HFF-Myc (cell line): ENCODE data around the gene KCNC1.

Experiments
- DNase-seq: peaks from one replicate; pipeline ENCODE4 v3.0.0-alpha.2; 2011; ENCODE audit warnings: low read depth; ENCODE audit errors: extremely low read depth
- H3K4me3 ChIP-seq: replicated peaks from 2 replicates; pipeline ENCODE4 v1.5.1; 2011; ENCODE audit warnings: low read depth, mild to moderate bottlenecking, control low read depth, low read length
- TF ChIP-seq, protein P1 (sequence below): IDR thresholded peaks from 2 replicates; pipeline ENCODE4 v1.5.1; 2012; ENCODE audit warnings: mild to moderate bottlenecking, low read depth, low read length, control low read depth; ENCODE audit errors: missing control alignments

The KCNC1 gene

DNA sequence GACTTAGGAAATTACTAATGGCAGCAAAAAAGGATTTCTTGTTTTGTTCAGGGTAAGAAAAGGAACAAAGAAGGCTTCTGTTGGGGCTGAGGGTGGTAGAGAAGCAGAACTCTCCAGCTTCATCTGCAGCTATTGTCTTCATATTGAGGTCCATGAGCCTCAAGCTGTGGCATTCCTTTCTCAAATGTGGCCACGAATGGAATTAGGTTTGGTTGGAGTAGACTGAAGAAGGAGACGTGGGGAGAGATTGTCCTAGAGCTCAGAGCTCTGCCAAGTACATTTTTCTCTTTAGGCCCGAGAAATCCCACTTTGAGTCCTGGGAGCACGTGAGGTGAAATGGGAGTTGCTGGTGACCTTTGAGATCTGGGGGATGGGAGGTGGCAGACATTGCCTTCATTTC, 41.0 kb upstream of the KCNC1 start:
- TF ChIP-seq, protein P1, sequence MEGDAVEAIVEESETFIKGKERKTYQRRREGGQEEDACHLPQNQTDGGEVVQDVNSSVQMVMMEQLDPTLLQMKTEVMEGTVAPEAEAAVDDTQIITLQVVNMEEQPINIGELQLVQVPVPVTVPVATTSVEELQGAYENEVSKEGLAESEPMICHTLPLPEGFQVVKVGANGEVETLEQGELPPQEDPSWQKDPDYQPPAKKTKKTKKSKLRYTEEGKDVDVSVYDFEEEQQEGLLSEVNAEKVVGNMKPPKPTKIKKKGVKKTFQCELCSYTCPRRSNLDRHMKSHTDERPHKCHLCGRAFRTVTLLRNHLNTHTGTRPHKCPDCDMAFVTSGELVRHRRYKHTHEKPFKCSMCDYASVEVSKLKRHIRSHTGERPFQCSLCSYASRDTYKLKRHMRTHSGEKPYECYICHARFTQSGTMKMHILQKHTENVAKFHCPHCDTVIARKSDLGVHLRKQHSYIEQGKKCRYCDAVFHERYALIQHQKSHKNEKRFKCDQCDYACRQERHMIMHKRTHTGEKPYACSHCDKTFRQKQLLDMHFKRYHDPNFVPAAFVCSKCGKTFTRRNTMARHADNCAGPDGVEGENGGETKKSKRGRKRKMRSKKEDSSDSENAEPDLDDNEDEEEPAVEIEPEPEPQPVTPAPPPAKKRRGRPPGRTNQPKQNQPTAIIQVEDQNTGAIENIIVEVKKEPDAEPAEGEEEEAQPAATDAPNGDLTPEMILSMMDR, result no peak
- DNase-seq, result no peak
- no peak overlapping the region for H3K4me3 ChIP-seq

DNA sequence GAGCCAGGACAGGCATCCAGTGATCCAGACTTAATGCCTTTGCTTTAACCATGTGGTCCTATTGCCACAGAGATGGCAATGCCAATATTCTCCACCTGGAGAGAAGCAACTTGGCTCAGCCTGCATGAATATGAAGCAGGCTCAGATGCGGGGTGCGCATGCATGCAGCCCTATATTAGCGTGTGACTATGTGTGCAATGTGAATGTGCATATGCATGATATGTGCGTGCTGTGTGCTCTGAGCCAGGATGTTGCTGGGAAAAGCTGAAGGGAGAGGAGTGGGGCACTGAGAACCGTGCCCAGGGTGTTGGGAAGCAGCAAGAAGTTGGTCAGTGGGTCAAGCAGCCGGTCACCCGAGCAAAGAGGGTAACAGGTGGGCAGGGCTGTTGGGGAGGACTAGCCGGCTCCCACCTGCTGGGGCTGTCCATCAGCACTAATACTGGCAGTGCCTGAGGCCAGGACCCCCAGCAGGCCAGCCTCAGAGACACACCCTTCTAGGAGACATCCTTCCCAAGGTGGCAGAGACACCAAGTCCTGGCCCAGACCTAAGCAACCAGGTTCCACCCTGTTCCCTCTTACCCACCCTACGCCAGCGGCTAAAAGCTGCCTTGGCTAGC, 40.0 kb upstream of the KCNC1 start:
- DNase-seq, result no peak
- TF ChIP-seq, protein P1, result no peak
- no peak overlapping the region for H3K4me3 ChIP-seq

DNA sequence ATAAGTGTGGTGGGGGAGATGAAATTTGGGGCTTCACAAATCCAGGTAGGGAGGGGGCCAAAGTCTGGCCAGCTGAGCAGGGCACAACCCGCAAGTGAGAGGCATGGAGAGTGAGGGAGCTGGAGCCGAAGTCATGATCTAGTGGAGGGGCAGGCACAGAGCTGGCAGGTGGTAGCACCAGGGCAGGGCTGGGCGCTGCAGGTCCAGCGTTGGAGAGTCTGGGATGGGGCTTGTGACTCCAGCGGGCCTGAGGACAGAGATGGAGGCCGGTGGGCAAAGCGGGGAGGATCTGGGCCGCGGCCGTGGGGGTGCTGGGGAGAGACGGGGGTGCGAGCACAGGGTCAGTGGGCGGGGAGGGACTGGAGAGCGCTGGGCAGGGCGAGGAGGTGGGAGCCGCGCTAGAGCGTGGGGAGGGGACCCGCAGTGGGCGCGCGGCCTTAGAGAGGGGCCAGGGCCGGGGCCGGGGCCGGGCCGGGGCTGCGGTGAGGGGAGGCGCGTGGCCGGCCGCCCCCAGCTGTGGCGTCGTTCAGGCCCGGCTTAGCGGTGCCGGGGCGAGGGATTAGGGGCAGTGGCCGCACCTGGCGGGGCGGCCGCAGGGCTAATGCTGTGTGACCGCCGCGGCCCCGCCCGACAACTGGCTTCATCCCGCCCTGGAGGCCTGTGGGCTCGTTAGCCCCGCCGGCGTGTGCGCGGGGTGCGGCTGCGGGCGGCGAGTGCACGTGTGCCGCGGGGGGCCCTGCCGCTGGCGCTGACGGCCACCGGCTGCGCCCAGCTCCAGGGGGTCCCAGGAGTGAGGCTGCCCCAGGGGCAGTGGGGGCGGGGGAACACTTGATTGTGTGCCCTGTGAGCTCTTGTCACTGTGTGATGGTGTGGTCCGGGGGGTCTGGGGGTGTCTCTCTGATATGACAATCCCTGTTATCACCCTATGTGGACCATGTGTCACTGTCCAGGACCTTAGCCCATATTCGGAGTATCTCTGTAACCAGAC, 38.8 kb upstream of the KCNC1 start:
- no peak overlapping the region for H3K4me3 ChIP-seq
- DNase-seq, result no peak
- TF ChIP-seq, protein P1, result no peak

- no peak for DNase-seq
- no peak overlapping the region for H3K4me3 ChIP-seq
- TF ChIP-seq, protein P1, result no peak
Measured at GRCh38 chr11:17696741-17697140, 37.8 kb upstream of the KCNC1 start.

- TF ChIP-seq, protein P1, result no peak
- no peak for DNase-seq
Measured at GRCh38 chr11:17697175-17697949, 37.2 kb upstream of the KCNC1 start.

More at GRCh38 chr11:17697175-17697949, 37.2 kb upstream of the KCNC1 start:
- no peak overlapping the region for H3K4me3 ChIP-seq
